B cell (primary cell): Measurements from ENCODE around the gene AP3M1.

Experiments used
- CTCF ChIP-seq: fragments of 200-600 bp; IDR thresholded peaks from one replicate; pipeline ENCODE4 v1.8.0; 2022; ENCODE audit warnings: antibody characterized with exemption, mild to moderate bottlenecking
- EZH2 ChIP-seq: IDR thresholded peaks from 2 replicates; pipeline ENCODE4 v1.6.1; 2012; ENCODE audit warnings: borderline replicate concordance, low read depth, mild to moderate bottlenecking, moderate library complexity, low read length; ENCODE audit not compliant: insufficient read depth, poor library complexity, severe bottlenecking

- TF ChIP-seq CTCF (no peak), EZH2 (no peak)
Measured at GRCh38 chr10:74156919-74157289, 6.3 kb upstream of the AP3M1 start.
